GM12878 (cell line): ENCODE results near the gene ATXN1.

Experiments used
- CTCF ChIP-seq, 3 experiments: IDR thresholded peaks in 2 of 3; conservative IDR thresholded peaks in 1 of 3; 2 replicates each; pipeline ENCODE4 v1.5.1; 2011; ENCODE audit warnings: low read depth in 3 of 3, low read length in 3 of 3, mild to moderate bottlenecking in 3 of 3, control low read depth in 2 of 3, moderate library complexity in 2 of 3, inconsistent platforms in 1 of 3, mixed read lengths in 1 of 3; ENCODE audit not compliant: control insufficient read depth in 2 of 3, insufficient read depth in 1 of 3; ENCODE audit errors: extremely low read depth in 1 of 3
- RAD21 ChIP-seq: IDR thresholded peaks from 2 replicates; pipeline ENCODE4 v1.6.1; 2011; ENCODE audit warnings: mild to moderate bottlenecking, low read depth, low read length, moderate library complexity; ENCODE audit not compliant: insufficient read depth

DNA sequence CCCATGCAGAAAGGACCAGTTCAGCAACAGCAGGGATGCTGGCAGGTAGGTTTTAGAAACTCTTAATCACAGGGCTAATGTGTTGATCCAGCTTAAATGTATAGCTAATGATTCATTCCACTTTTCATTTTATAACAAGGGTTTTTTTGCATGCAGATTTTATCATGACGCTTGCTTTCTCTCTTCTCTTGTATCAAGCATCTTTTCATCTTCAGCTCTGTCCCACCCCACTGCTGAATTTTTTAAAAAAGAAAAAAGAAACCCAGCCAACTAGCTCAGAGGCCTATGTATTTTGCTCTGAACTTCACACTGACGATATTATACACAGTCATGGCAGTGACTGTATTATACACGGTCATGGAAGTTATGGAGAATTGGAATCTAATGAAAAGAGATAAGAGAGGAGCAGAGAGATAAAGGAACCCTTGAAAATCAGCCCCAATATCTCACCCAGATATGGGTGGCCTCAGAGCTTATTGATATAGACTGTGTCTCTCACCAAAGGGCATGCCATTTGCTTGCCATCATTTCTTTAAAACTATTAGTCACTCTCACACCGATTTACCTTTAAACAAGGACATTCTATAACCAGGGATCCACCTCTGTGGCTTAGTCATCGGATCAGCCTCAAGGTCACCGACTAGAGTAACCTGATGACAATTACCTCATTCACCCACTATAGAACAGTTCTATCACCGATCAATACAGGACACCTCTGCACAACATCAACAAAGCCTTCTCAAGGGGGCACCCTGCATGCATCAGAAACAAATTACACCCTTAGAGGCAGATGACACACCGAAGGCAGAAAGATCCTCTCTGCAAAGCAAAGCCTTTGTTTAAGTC lies 222.0 kb downstream of the ATXN1 start:
- TF ChIP-seq CTCF (IDR thresholded peaks at IDR 0.05 in 2 of 3, conservative IDR thresholded peaks at IDR 0.05 in 1 of 3; ENCODE audit: control insufficient read depth in 2 of 3, extremely low read depth in 1 of 3, insufficient read depth in 1 of 3, low read depth in 3 of 3, low read length in 3 of 3) (no peak), RAD21 (no peak)
